Measurements from ENCODE around the gene SPINK1.
"Not testable (repeated sequence)": the region's sequence is repeated elsewhere in the genome, so short reads cannot be mapped to it uniquely, and the experiment has no call there.

Gene SPINK1

DNA sequence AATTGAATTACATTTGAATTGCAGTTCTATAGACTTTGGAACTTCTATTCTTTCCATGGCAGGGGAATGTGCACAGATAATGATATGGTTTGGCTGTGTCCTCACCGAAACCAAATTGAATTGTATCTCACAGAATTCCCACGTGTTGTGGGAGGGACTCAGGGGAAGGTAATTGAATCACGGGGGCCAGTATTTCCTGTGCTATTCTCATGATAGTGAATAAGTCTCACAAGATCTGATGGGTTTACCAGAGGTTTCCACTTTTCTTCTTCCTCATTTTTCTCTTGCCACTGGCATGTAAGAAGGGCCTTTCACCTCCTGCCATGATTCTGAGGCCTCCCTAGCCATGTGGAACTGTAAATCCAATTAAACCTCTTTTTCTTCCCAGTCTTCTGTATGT, 28.3 kb downstream of the SPINK1 start:
- DNase-seq, result not testable (repeated sequence)

GRCh38 chr5:147801461-147801860, 30.0 kb downstream of the SPINK1 start:
- no peak for DNase-seq

- DNase-seq, result no peak
Observed at GRCh38 chr5:147800491-147800890, 31.0 kb downstream of the SPINK1 start.

DNA sequence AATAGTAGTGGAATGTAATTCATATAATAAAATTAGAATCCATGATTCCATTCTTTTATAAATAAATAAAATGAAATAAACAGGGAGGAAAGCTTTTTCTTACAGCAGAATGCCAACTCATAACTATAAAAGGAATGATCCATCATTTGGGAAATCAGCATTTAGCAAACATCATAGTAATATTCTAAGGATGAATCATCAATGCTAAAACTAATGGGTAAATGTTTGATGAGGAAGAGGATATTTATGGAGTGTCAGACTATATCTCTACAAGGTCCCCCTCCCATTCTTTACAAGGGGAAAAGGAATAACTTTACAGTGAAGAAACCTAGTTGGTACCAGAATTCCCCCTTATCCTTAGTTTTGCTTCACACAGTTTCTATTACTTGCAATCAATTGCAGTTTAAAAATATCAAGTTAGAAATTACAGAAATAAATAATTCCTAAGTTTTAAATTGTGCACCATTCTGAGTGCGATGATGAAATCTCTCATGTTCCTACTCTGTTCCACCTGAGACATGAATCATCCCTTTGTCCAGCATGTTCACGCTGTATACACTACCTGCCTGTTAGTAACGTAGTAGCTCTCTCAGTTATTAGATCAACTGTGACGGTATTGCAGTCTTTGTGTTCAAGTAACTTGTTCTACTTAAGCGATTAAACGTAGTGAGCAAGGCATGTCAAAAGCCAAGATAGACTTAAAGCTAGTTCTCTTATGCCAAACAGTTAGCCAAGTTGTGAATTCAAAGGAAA, 34.7 kb downstream of the SPINK1 start:
- DNase-seq, result no peak

DNA sequence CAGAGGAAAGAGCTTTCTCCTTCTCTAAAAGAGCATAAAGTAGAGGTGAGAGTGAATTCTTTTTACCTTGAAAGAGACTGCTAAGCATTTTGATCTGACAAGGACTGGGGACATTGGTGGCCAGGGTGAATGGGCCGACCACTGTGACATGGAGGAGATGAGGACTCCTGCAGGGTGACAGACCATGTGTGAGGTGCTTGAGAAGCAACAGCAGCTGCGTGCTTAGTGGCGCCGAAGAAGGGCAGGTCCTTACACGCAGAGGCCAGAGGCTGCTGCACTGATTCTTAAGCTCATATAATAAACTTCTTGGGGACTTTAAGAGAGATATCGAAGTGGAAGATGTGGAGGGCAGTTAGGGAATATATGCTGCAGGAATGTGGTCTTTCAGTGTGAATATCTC, 40.3 kb downstream of the SPINK1 start:
- DNase-seq, result no peak

DNA sequence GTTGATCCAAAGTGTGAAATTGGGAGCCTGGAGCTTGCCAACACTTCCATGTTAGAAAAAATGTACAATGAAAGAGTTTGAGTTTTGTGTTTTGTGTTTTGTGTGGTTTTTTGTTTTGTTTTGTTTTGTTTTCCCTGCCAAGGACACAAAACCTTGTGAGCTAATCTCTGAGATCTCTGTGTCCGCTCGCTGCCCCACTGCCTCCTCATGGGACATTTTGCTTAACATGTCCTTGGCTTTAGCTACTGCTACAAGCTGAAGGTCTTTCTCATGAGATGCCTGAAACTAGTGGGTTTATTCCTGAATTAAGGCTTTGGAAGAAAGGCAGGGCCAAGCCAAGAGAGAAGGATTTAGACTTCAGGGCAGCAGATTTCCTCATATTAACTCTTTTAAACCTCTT, 41.7 kb downstream of the SPINK1 start:
- no peak for DNase-seq

DNA sequence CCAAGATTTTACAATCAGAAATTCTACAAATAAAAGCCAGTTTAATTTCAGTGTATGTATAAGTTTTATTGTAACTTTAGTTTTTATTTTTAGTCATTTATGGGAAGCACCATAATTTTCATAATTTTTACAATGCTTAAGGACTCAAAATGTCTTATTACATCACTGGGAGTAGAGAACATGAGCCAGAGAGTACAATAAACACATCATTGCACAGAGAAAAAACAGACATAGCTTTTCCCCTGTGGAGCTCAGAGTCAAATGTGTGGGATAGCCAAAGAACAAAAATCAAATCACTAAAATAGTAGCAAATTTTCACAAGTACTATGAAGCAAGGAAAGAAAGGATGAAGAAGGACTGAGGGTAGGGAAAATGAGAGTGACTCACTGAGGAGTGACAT, 43.4 kb downstream of the SPINK1 start:
- DNase-seq, result no peak

- no peak for DNase-seq
Observed at GRCh38 chr5:147786142-147786541, 45.3 kb downstream of the SPINK1 start.

- DNase-seq, result no peak
Observed at GRCh38 chr5:147784146-147784987, 47.1 kb downstream of the SPINK1 start.

- DNase-seq, result peak; percentile 95
Observed at GRCh38 chr5:147782110-147783028, 49.1 kb downstream of the SPINK1 start, which contains the start of gene JAKMIP2. JAKMIP2 (minus strand) TSS chr5:147782728; CDS start chr5:147671806, 110,922 bp downstream.

GRCh38 chr5:147780924-147781573, 50.4 kb downstream of the SPINK1 start:
- no peak for DNase-seq

GRCh38 chr5:147779694-147780093, 51.8 kb downstream of the SPINK1 start:
- peak; percentile 8 for DNase-seq

- DNase-seq, result no peak
Observed at GRCh38 chr5:147776989-147777388, 54.5 kb downstream of the SPINK1 start.

Measured in hematopoietic multipotent progenitor cell treated with erythropoietin and hydrocortisone succinate and interleukin-3 and kit ligand, for 6 days (in vitro differentiated cells).